OCI-M1 (cell line): ENCODE results near the gene MTSS2.
A peak's percentile ranks its signal among the peaks of the same experiment; 100 is the strongest.

Source experiments
- DNase-seq: peaks from one replicate; lab custom pipeline; 2025; lab: John Stamatoyannopoulos, UW

MTSS2 gene

GRCh38 chr16:70713824-70714223 lies 28.0 kb upstream of the MTSS2 start:
- DNase-seq = no peak

- no peak for DNase-seq
Observed at GRCh38 chr16:70713342-70713741, 27.5 kb upstream of the MTSS2 start.

GRCh38 chr16:70712942-70713341 lies 27.1 kb upstream of the MTSS2 start:
- no peak for DNase-seq

GRCh38 chr16:70712359-70712758 lies 26.5 kb upstream of the MTSS2 start:
- DNase-seq = no peak

DNA sequence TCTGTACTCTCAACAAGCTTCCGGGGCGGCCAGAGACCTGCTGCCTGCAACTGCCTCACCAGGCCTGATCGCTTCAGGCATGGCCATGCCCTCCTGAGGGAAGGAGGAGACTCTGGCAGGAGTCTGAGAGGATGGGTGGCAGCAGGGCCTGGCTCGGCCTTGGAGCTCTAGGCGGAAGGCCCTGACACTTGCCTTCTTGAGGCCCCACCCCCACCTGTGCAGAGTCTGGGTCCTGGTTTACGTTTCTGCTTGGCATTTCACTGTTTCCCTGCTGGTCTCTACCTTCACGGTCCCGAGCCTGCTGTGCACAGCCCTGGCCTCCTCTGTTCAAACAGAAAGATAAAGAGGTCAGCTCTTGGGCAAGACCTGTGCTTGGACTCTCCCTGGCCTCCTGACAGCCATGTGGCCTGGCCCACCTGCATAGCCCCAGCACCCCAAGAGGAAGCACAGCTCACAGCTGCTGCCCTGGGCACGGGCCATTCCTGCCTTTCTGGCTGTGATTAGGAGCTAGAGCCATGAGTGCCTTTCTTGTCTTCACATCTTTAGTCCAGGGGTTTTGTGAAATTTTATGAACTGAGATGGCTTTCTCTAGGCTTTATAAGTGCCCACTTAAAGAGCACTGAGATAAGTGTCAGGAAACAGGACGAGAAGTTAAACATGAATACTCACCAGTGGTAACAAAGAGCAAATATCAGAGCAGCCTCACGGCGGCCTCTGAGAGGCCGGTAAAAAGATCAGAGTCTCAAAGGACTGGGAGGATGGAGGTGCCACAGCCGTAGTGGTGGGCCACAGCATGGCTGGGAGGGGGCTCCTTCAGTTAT lies 25.6 kb upstream of the MTSS2 start:
- DNase-seq = no peak

GRCh38 chr16:70710422-70711210 lies 24.8 kb upstream of the MTSS2 start:
- DNase-seq = no peak

DNA sequence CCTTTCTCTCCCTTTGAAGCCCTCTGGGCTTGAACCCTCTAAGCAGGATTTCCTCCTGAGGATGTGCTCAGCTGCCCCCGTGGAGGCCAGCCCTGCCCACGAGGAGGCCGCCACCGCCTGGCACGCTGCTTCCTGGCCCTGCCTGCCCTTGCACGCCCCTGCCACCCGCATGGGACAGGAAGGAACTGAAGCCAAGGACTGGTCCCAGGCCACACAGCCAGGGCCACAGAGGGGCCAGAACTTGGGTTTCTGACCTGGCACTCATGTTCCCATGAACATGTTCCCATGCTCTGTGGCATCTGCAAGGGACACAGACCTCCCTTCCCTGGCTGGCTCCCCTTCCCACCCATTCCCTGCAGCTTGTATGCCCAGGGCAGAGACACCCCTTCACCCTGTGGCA lies 24.1 kb upstream of the MTSS2 start:
- DNase-seq = no peak

DNA sequence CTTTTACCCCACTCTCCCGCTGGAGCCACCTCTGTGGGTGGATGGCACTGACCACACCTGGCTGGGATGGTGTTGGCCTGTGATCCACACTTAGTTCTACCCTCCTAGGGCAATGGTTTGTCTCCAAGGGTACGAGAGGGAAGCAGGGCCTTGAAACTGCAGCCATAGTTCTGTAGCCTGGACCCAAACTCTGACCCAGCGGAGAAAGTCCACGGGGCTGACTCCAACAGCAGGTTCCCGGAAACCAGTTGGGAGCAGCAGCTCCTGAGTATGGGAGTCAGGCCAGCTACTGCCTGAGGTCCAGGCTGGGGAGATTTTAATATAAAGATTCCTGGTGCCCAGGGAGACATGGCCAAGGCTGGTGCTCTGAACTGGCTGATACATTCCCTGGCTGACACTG lies 23.6 kb upstream of the MTSS2 start:
- DNase-seq = no peak

DNA sequence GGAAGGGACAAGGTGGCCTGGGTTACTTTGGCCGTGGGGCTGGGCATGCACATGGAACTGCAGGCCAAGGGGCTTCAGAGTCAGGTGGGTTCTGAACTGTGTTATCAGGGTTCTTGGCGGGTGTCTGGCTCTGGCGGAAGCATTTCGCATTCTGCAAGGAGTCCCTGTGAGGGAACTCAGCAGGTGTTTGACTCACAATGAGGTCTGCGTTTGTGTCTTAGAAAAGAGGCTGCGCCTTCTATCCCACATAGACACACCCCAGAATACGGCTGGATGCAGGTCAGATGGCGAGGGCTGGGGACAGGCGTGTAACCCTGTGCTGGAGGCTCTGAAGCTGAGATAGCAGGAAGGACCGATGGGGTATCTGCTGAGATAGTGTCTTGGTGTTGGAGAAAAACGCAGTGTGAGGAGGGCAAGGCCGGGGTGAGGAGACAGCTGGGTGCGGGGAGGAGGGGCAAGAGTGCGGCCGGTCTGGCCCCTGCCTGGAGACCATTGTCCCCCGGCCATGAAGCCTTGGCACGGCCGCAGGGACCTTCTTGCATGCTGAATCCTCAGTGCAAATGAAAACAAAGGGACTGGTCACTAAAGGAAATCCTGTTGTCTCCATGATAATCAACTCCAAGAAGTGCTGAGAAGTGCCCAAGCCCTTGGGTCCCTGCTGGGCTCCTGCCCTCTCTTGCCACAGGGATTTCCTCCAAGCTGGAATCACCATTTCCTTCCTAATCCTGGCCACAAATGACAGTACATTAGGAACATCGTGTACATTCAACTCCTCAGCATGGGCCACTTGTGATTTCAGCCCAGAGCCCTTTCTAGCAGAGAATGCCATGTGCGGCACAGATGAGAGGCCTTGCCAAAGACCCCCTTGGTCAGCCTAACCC lies 22.8 kb upstream of the MTSS2 start:
- no peak for DNase-seq

GRCh38 chr16:70706948-70707465 lies 21.2 kb upstream of the MTSS2 start:
- no peak for DNase-seq

DNA sequence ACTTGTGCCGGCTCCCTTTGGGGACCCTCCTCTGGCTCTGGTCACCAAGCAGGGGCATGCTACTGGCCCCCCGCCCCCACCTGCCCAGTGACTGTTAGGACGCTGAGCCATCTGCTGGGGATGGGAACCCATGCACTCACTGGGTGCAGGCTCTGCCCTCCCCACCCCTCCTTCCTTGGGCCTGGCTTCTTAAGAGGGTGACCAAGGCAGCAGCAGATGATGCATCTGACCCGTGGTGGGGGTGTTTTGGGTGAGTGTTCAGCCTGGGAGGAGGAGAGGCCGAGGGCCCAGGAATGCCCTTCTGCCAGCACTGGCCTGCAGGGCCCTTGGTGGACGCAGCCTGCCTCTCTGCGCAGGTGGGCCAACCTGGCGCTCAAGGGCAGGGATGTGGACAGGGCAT lies 19.2 kb upstream of the MTSS2 start:
- DNase-seq = no peak

- DNase-seq = no peak
Observed at GRCh38 chr16:70704586-70704985, 18.7 kb upstream of the MTSS2 start.

- DNase-seq = no peak
Observed at GRCh38 chr16:70703835-70704381, 18.1 kb upstream of the MTSS2 start.

GRCh38 chr16:70703041-70703834 lies 17.4 kb upstream of the MTSS2 start:
- no peak for DNase-seq

DNA sequence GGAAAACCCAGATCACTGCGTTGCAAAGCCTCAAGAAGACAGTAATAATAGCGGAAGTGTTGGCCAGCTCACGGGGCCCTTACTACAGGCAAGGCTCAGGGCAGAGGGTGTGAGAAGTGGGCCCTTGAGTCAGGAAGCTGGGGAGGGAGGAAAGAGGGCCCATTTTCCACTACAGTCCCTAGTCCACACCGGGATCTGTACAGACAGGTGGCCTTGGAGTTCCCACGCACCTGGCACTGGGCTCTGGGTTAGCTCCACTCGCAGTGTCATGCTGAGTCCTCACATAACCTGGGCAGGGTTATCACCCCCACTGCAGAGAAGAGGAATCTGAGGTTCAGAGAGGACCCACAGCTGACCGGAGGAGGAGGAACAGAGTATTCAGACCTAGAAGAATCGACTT lies 16.8 kb upstream of the MTSS2 start:
- no peak for DNase-seq

DNA sequence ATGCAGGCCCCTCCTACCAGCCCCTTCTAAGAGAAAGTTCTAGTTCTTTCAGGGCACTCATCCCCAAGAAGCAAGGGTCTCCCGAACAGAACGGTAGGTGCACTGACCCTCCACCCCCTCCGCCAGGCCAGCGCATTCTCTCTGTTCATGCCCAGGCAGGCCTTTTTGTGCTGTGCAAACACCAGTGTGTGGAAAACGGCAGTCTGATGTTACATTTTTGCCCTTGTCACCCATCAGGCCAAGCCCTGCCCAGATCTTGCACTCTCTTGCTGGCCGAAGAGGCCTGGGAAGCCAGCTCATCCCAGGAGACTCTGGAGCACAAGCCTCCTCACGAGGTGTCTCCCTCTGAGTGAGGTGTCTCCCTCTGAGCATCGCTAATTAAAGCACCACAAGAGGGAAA lies 16.1 kb upstream of the MTSS2 start:
- no peak for DNase-seq

DNA sequence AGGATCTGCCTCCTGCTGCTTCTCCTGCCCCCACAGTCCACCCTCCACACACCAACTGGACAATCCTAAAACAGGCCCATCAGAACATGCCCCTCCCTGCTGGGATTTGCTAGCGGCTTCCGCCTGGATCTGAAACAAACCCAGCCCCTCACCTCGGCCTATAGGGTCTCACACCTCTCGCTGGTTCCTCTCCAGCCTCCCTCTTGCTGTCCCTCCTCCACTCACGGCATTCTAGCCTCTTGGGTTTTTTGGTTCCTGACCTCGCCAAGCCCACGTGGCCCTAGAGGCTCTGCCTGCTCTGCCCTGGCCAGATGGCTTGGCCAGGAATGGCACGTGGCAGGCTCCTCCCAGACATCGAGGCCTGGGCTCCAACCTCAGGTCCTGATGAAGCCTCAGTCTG lies 15.7 kb upstream of the MTSS2 start:
- DNase-seq = no peak

- DNase-seq = peak; percentile 2
Observed at GRCh38 chr16:70701036-70701435, 15.2 kb upstream of the MTSS2 start.

DNA sequence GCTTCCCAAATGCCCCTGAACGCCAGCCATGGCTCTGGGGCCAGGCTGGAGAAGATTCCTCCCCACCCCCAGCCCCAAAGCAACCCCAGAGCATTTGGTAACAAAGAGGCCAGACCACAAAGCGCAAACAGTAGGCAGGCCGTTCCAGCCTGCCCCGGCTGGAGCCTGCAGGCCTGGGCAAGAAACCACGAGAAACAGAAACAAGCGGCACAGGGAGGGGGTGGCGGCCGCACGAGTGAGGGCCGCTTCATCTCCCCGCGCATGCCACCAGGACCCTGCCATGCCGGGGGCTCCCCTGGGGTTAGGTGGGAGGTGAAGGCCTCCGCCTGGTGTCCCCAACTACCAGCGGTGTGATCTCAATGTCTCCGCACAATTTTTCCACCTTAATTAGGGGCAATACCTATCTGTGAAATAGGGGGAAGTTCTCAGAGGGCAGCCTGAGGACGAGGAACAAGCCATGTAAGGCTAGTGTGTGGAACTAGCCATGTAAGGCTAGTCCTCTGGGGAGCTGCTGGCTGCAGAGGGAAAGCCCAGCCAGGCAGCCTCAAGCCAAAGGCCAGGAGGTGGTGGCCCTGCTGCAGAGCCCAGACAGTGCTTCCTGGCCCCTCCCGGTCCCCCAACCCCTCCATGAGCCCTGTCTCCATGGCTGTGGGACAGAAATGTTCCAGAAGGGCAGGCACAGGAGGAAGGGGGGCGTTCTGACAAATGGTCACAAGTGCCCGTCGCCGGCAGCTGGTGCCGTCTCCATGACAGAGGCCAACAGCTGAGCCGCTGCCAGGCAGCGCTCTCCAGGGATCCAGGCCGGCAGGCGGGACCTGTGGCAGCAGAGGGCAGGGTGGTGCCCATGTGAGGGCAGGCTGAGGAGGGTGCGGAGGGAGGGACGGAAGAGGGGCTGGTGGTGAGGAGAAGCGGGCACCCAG lies 14.5 kb upstream of the MTSS2 start:
- DNase-seq = no peak

- no peak for DNase-seq
Observed at GRCh38 chr16:70699696-70700095, 13.8 kb upstream of the MTSS2 start.
